ENCODE measurements around the gene NOTUM. TPM values are rescaled to one million over a fixed set of nuclear protein-coding genes. Genes with fewer than 3 reads are reported as not detected.

The NOTUM gene
- total and polyA plus RNA-seq, 10 of the 15 experiments (the other 5 are each of a cell fraction or from before 2014, with no cell fraction given): 0.04 to 0.13 TPM; not detected in 8

DNA sequence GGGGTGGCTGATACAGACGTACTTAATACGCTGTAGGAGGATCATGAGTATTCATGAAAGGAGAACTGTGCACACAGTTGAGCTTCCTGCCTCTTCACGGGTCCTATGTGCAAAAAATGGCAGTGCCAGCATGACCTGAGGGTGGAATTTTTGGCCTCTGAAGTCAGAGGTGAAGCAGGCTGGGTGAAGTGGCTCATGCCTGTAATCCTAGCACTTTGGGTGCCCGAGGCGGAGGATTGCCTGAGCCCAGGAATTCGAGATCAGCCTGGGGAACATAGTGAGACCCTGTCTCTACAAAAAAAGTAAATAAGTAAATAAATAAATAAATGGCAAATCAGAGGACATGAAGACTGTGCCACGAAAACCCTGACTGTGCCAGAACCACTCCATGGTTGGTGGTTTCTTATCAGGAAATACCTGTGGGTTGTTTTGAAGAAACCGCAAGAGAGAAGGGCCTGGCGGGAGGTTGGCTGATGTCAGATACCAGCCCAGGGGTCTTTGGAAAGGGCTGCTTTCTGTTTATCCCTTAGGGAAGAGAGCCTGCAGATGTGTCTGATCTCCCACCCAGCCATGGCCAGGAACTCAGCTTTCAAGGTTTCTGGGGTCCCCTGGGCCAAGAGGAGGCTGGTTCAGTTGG is 19.8 kb upstream of the NOTUM start:
- H3K27me3 ChIP-seq (replicated peaks in 1 of 2; ENCODE audit: control insufficient read depth in 2 of 2, insufficient read depth in 2 of 2, low read length in 1 of 2): no peaks in the 10 kb centered on the region
- WGBS (ENCODE audit: insufficient coverage, insufficient replicate concordance, low lambda C conversion rate, missing lambda C conversion rate): 78% methylated on average over 9 of the region's 9 CpGs
- no peaks in the 10 kb centered on the region; the same call in 1 of the 2 replicates for H3K79me2 ChIP-seq (ENCODE audit: control insufficient read depth, insufficient read depth, low read length)
- ChIA-PET SMC1A (ENCODE audit: uncharacterized antibody, unreplicated experiment) (interaction anchor here (0.6 kb wide), 1 partner anchor 375 kb away, joined by 4 read pairs; no protein-coding TSS in a partner anchor), POLR2A (no interaction called here), CTCF (no interaction called here), RAD21 (ENCODE audit: unreplicated experiment) (no interaction called here)
- in situ Hi-C loops (cut with MboI) (no loop called here), intact Hi-C loops (cut with micrococcal nuclease; ENCODE audit: unreplicated experiment) (no loop called here)
- no TSS peak for BruUV-seq (replicated peaks)
- H3K9me3 ChIP-seq (replicated peaks; ENCODE audit: control insufficient read depth, insufficient read depth, low read length): no peaks in the 10 kb centered on the region
- no peaks in the 10 kb centered on the region for H4K20me1 ChIP-seq (ENCODE audit: control insufficient read depth, insufficient read depth)
- H3K4me3 ChIP-seq: no peak overlapping the region
- no peak overlapping the region for H3K27ac ChIP-seq (ENCODE audit: control insufficient read depth, insufficient read depth)
- no peak for TF ChIP-seq SMAD1 (IDR thresholded peaks at IDR 0.05; ENCODE audit: low read depth, partially characterized antibody)
- TF ChIP-seq IRF5 (IDR thresholded peaks at IDR 0.05; ENCODE audit: borderline replicate concordance): no peak
- no peak for TF ChIP-seq NFYA (IDR thresholded peaks at IDR 0.05; ENCODE audit: borderline replicate concordance, low read depth, low read length)
- no peak for TF ChIP-seq SRF (IDR thresholded peaks at IDR 0.05; ENCODE audit: low read depth in 2 of 2, low read length in 2 of 2)
- TF ChIP-seq HDAC6 (IDR thresholded peaks at IDR 0.05; ENCODE audit: unreplicated experiment): no peak
- no peak for TF ChIP-seq GATAD2B (conservative IDR thresholded peaks at IDR 0.05; ENCODE audit: low read depth)
- TF ChIP-seq NFIC (IDR thresholded peaks at IDR 0.05; ENCODE audit: low read depth, low read length): no peak
- no peak for TF ChIP-seq CBX5 (IDR thresholded peaks at IDR 0.05; ENCODE audit: low read depth)
- TF ChIP-seq FOXK2 (IDR thresholded peaks at IDR 0.05): no peak
- TF ChIP-seq, protein P1, sequence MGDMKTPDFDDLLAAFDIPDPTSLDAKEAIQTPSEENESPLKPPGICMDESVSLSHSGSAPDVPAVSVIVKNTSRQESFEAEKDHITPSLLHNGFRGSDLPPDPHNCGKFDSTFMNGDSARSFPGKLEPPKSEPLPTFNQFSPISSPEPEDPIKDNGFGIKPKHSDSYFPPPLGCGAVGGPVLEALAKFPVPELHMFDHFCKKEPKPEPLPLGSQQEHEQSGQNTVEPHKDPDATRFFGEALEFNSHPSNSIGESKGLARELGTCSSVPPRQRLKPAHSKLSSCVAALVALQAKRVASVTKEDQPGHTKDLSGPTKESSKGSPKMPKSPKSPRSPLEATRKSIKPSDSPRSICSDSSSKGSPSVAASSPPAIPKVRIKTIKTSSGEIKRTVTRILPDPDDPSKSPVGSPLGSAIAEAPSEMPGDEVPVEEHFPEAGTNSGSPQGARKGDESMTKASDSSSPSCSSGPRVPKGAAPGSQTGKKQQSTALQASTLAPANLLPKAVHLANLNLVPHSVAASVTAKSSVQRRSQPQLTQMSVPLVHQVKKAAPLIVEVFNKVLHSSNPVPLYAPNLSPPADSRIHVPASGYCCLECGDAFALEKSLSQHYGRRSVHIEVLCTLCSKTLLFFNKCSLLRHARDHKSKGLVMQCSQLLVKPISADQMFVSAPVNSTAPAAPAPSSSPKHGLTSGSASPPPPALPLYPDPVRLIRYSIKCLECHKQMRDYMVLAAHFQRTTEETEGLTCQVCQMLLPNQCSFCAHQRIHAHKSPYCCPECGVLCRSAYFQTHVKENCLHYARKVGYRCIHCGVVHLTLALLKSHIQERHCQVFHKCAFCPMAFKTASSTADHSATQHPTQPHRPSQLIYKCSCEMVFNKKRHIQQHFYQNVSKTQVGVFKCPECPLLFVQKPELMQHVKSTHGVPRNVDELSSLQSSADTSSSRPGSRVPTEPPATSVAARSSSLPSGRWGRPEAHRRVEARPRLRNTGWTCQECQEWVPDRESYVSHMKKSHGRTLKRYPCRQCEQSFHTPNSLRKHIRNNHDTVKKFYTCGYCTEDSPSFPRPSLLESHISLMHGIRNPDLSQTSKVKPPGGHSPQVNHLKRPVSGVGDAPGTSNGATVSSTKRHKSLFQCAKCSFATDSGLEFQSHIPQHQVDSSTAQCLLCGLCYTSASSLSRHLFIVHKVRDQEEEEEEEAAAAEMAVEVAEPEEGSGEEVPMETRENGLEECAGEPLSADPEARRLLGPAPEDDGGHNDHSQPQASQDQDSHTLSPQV (IDR thresholded peaks at IDR 0.05): no peak
- TF ChIP-seq CREB1 (IDR thresholded peaks at IDR 0.05; ENCODE audit: low read depth): no peak
- TF ChIP-seq NBN (IDR thresholded peaks at IDR 0.05): no peak
- TF ChIP-seq, protein P2, sequence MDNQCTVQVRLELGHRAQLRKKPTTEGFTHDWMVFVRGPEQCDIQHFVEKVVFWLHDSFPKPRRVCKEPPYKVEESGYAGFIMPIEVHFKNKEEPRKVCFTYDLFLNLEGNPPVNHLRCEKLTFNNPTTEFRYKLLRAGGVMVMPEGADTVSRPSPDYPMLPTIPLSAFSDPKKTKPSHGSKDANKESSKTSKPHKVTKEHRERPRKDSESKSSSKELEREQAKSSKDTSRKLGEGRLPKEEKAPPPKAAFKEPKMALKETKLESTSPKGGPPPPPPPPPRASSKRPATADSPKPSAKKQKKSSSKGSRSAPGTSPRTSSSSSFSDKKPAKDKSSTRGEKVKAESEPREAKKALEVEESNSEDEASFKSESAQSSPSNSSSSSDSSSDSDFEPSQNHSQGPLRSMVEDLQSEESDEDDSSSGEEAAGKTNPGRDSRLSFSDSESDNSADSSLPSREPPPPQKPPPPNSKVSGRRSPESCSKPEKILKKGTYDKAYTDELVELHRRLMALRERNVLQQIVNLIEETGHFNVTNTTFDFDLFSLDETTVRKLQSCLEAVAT (IDR thresholded peaks at IDR 0.05): no peak
- no peak overlapping the region for H3K9ac ChIP-seq (ENCODE audit: control insufficient read depth, insufficient read depth, low read length)
- H3K36me3 ChIP-seq (ENCODE audit: control insufficient read depth in 2 of 2, insufficient read depth in 2 of 2, low read length in 1 of 2): peaks cover 3 to 10% of the 10 kb centered on the region in 2 experiments; a peak in 3 of 4 replicates
- DNase-seq (ENCODE audit: low read depth, low spot score): no peak
- no peak overlapping the region for H3K4me2 ChIP-seq (ENCODE audit: control insufficient read depth, insufficient read depth)
- H2AFZ ChIP-seq (ENCODE audit: control insufficient read depth, low read depth, low read length): no peak overlapping the region
- ATAC-seq: no peak
- no peak for FAIRE-seq
- H3K4me1 ChIP-seq (ENCODE audit: control insufficient read depth, insufficient read depth, low read length): peaks cover 14% of the 10 kb centered on the region
